Measurements from ENCODE around the gene B4GALNT1.
"Not testable (repeated sequence)": the region's sequence is repeated elsewhere in the genome, so short reads cannot be mapped to it uniquely, and the experiment has no call there.

Gene B4GALNT1

DNA sequence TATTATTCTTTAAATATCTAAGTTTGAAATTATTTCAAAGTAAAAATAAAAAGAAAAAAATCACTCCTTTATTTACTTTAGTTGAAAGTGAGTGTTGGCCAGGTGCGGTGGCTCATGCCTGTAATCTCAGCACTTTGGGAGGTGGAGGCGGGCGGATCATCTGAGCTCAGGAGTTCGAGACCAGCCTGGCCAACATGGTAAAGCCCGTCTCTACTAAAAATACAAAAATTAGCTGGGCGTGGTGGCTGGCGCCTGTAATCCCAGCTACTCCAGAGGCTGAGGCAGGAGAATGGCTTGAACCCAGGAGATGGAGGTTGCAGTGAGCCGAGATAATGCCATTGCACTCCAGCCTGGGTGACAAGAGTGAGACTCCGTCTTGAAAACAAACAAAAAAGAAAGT is 3.7 kb upstream of the B4GALNT1 start:
- DNase-seq: not testable (repeated sequence)

DNA sequence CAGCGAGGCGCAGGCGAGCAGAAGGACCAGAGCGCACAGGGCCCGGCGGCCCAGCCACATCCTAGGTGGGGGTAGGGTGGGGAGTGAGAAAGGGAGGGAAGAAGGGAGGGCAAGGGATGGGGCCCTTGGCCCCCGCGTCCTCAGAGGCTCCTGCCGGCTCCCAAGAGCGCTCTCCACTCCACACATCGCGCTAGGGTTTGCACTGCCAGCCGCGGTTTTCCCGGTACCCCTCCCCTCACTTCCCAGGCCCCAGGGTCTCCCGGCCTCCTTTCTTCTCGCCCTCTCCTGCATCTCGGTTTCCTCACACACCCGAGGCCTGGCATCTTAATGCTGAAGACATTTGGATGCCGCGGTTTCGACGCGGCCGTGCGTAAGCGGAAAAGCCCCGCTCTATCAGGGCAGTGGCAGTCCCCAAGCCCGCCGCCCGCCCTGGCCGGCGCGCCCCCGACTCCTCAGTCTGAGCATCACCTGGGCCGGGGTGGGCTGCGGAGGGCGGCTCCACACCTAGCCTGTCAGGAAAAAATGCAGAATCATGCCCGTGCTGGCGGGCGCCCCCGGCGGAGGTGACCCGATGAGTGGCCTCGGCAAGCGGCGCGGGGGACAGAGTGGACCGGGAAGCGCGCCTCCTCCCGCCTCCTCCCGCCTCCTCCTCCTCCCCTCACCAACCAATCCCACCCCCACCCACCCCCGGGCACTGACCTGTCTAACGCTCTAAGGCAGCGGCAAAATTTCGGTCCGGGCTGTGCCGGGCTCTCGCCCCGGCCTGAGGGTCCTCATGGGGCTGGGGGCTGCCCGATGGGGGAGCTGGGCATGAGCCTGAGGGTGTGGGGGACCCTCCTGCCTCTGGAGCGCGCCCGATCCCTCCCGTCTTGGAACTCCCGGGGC is 686 bp downstream of the B4GALNT1 start:
- peak in 1 of 2 donors; percentile 42 for DNase-seq

- peak in 1 of 2 donors; percentile 16 for DNase-seq
These were observed 1.4 kb downstream of the B4GALNT1 start for GRCh38 chr12:57631566-57632072.

- peak in 1 of 2 donors; percentile 16 for DNase-seq
These were observed 2.0 kb downstream of the B4GALNT1 start for GRCh38 chr12:57630891-57631433.

- DNase-seq: peak in 1 of 2 donors; percentile 15
These were observed 3.0 kb downstream of the B4GALNT1 start for GRCh38 chr12:57629897-57630471.

- DNase-seq: peak in 1 of 2 donors; percentile 11
These were observed 4.5 kb downstream of the B4GALNT1 start for GRCh38 chr12:57628280-57629191.

DNA sequence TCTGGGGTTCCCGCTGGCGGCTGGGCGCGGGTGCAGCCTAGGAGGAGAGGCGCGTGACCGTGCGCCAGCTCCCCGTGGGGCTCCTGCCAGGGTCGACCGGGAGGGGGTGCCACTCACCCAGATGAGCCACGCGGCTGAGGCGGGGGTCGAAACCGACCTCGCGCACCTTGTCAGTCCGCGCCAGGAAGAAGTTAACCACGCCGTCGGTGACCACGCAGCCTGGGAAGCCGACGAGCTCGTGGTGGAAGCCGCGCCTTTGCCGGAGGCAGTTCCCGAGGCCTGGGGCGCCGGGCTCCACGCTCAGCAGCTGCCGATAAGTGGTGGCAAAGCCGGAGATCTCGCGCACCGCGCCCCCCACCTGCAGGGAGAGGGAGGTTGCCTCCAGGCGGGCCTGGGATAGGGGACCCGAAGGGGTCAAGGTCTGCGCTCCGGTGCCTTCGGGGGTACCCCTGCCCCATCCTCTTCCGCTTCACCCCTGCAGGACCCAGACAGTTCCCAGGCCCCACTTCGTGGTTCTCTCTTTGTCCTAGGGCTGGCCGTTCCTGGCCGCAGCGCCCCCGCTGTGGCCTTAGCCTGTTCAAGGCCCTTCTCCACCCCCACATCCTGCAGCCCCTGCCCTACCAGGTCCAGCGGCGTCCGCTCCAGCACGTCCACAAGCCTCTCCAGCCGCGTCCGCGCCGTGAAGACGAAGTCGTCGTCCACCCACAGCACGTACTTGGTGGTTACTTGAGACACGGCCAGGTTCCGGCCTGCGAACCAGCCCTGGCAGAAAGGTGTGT is 5.3 kb downstream of the B4GALNT1 start:
- DNase-seq: peak in 1 of 2 donors; percentile 47

DNA sequence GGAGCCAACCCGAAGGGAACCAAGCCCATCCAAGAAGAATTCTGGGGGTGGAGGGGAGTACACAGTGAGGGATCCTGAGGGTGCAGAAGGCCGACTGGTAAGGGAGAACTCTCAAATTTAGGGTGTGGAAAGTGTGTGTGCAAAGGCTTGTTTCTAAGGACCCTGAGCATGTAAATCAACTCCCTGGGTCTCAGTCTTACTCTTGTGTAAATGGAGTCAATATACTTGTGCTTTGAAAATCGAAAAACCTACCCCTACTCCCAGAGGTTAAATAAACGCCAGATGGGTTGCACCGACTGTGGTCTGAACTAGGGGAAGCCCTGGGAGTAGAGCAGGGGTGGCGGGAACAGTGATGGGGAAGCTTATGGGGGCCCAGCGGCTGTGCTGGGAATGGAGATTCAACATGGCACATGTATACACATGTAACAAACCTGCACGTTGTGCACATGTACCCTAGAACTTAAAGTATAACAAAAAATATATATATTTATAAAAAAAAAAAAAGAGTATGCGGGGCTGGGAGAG is 6.0 kb downstream of the B4GALNT1 start:
- DNase-seq: no peak

DNA sequence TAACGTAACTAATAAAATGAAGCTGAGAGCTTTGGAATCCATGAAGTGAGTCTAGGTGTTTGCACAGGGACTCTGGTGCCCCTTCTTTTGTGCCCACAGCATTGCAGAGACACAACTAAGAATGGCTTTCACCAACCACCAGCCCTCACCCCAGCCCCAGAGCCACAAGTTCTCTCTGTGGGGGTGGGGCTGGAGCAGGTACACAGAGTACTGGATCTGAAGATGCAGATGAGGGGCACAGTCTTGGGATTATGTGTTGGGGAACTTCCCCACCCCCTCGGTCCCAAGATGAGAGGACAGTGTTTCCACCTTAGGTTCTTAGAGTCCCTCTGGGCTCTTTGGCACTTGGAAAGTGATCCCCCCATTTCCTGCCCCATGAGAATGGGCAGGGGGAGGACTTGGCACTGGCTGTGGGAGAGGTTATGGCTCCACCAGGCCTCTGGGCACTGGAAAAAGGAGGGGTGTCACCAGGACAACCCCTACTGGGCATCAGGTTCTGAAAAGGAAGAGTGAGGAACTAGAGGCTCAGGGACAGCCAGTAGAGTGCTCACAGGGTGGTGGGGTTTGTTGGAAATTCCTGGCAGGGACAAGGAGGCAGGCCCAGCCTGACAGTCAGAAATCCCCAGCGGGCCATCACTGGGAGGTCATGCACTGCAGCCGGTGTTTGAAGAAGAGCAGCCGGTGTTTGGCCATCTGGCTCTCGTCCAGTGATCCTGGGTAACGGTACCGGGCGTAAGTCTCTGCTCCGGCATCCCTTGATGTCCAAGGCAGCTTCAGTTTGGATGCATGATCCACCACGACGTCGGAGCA is 6.7 kb downstream of the B4GALNT1 start:
- no peak for DNase-seq

GRCh38 chr12:57625261-57626032 is 7.6 kb downstream of the B4GALNT1 start:
- DNase-seq: no peak

DNA sequence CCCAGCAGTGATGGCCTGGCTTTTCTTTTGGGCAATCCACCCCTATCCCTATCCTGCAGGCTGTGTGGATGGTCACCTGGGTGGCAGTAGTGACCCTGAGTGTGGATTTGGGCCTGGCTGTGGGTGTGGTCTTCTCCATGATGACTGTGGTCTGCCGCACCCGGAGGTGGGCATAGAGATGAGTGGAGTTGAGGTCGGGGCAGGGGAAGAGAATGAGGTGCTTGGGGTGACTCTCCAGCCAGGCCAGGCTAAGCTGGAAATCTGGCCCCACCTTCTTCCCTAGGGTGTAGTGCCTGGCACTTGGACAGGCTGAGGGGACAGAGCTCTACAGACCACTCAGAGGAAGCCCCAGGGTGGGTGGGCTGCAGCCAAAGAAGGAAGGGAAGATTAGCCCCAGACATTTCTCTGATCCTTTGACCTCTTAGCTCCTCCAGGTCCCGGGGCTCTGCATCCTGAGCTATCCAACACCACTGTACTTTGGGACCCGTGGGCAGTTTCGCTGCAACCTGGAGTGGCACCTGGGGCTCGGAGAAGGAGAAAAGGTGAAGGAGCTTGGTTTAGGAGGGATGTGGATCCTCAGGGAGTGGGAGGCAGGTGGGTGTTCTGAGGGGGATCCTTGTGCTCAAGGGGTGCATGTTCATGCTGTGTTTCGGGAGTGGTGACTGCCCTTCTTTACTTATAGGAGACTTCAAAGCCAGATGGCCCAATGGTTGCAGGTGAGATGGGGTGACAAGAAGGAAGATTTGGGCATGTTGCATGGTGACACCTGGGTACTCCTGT is 8.4 kb downstream of the B4GALNT1 start:
- no peak for DNase-seq

- DNase-seq: no peak
These were observed 9.1 kb downstream of the B4GALNT1 start for GRCh38 chr12:57623811-57624390.

DNA sequence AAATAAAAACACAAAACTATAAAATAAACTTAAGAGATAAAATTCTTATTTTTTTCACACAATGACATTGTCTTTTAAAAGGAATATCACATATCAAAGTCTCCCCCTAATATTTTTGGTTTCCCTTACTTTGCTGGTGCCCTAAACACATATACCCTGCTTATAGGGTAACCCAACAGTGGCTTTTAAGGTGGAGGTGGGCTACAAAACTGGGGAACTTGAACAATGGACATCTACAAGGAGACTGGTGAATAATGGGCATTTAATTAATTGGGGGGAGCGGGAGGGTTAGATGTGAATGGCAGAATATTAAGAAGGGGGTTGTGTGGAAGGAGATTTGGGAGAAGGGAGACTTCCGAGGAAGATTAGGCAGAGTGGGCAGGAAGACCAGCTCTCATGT is 9.6 kb downstream of the B4GALNT1 start:
- no peak for DNase-seq

DNA sequence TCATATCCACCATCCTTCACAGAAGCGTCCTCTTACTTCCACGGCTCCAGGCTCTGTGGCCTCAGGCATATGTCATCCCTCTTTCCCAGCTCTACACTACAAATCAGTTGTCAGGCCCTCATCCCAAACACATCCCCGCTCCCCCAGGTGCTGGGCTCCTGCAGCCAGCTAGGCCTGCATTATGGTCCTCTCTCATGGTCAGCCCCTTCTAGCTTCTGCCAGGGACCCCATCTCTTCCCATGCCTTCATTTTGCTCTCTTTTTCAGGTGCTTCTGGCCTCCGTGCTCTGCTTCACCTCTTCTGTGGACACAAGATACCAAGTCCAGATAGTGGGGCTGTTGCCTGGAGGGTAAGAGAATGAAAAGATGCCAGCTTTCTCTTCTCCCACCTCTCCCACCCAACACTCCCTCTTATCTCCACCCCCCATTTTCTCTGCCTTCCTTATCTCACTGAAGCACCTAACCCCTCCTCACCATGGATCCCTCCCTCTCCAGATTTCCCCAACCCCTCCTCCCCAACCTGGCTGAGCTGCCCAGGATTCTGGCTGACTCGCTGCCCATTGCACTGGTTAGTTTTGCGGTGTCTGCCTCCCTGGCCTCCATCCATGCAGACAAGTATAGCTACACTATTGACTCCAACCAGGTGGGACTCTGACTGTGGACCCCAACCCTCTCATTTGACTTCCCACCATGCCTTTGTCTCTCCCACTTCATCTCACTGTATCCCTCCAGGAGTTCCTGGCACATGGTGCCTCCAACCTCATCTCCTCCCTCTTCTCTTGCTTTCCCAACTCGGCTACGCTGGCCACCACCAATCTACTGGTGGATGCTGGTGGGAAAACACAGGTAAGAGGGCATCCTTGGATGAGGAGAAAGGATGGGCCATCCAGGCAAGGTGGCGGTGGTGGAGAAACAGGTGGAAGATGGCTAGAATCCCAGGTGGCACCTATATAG is 10.4 kb downstream of the B4GALNT1 start:
- no peak for DNase-seq

DNA sequence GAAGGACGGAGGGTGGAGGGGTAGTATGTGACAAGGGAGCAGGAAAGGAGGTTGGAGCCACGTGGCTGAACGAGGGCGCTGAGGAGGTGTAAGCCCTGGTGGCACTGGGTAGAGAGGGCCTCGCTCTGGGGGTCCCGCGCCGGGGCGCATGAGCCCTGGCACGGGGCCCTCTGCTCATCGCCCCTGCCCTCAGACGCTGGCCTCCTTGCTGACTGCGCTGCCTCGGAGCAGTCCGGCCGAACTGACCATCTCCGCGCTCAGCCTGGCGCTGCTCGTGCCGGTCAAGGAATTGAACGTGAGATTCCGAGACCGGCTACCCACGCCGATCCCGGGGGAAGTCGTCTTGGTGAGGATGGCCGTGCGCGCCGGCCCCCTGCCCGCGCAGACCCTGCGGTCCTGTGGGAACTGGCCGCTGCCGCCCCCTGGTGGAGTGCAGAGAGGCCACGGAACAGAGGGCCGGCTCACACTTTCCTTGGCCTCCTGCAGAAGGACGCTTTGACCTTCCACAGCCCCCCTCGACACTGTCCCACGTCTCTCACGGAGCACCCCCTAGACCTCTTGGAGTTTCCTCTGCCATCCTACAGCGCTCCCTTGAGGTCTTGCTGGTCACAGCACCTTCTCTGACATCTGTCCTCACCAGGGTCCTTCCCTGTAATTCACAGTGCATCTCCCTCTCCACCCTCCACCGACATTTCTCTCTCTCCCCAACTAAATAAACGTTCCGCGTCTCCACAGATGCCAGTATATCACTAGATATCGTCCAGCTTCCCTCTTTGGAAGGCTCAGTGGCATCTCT is 11.3 kb downstream of the B4GALNT1 start:
- DNase-seq: peak; percentile 73 to 78

- peak in 1 of 2 donors; percentile 38 for DNase-seq
These were observed 12.0 kb downstream of the B4GALNT1 start for GRCh38 chr12:57620936-57621496.
